LNCaP clone FGC (cell line): Measurements from ENCODE around the gene H3-3A.

Experiments used
- DNase-seq: peaks from one replicate; pipeline ENCODE4 v3.0.0-alpha.2; 2011; ENCODE audit warnings: low read depth
- H3K4me3 ChIP-seq: 2 replicates; pipeline ENCODE4 v1.5.1; 2011; ENCODE audit warnings: mild to moderate bottlenecking, low read depth, low read length, control low read depth
- TF ChIP-seq, protein P1 (sequence below): IDR thresholded peaks from 2 replicates; pipeline ENCODE4 v1.5.1; 2012; ENCODE audit warnings: mild to moderate bottlenecking; ENCODE audit not compliant: control insufficient read depth, insufficient read depth; ENCODE audit errors: extremely low read depth

The H3-3A gene

GRCh38 chr1:226072347-226072746 lies 9.8 kb downstream of the H3-3A start:
- TF ChIP-seq, protein P1, sequence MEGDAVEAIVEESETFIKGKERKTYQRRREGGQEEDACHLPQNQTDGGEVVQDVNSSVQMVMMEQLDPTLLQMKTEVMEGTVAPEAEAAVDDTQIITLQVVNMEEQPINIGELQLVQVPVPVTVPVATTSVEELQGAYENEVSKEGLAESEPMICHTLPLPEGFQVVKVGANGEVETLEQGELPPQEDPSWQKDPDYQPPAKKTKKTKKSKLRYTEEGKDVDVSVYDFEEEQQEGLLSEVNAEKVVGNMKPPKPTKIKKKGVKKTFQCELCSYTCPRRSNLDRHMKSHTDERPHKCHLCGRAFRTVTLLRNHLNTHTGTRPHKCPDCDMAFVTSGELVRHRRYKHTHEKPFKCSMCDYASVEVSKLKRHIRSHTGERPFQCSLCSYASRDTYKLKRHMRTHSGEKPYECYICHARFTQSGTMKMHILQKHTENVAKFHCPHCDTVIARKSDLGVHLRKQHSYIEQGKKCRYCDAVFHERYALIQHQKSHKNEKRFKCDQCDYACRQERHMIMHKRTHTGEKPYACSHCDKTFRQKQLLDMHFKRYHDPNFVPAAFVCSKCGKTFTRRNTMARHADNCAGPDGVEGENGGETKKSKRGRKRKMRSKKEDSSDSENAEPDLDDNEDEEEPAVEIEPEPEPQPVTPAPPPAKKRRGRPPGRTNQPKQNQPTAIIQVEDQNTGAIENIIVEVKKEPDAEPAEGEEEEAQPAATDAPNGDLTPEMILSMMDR = no peak
- no peak overlapping the region for H3K4me3 ChIP-seq
- DNase-seq = no peak

GRCh38 chr1:226073184-226073950 lies 10.9 kb downstream of the H3-3A start:
- H3K4me3 ChIP-seq = no peak overlapping the region
- DNase-seq = no peak
- TF ChIP-seq, protein P1 = no peak

DNA sequence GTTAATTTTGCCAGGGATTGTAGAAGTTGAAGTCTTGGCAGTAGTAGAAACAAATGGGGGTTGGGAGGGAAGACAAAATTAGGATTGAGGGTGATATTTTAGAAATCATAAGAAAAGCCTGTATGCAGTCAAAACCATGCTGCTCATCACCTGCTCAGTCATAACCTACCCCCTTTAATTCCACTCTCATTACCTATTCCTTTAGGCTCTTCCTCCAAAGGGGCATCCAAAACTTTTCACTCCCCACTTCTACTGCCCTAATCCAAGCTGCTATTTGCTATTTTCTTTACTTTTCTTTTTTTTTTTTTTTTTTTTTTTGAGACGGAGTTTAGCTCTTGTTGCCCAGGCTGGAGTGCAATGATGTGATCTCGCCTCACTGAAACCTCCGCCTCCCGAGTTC lies 11.5 kb downstream of the H3-3A start:
- TF ChIP-seq, protein P1 = no peak
- no peak for DNase-seq
- no peak overlapping the region for H3K4me3 ChIP-seq

DNA sequence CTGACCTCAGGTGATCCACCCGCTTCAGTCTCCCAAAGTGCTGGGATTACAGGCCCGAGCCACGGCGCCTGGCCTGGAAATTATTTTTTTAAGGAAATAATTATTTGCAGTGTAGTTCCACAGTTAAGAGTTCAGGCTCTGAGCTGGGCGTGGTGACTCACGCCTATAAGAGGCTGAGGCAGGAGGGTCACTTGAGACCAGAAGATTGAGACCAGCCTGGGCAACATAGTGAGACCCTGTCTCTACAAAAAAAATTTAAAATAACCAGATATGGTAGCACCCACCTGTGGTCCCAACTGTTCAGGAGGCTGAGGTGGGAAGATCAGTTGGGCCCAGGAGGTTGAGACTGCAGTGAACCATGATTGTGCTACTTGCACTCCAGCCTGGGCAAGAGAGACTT lies 13.9 kb downstream of the H3-3A start:
- no peak for DNase-seq
- no peak overlapping the region for H3K4me3 ChIP-seq

GRCh38 chr1:226078374-226078773 lies 15.9 kb downstream of the H3-3A start:
- TF ChIP-seq, protein P1 = no peak
- no peak for DNase-seq
- no peak overlapping the region for H3K4me3 ChIP-seq

More for the DNA sequence above, 13.9 kb downstream of the H3-3A start:
- TF ChIP-seq, protein P1 = no peak

DNA sequence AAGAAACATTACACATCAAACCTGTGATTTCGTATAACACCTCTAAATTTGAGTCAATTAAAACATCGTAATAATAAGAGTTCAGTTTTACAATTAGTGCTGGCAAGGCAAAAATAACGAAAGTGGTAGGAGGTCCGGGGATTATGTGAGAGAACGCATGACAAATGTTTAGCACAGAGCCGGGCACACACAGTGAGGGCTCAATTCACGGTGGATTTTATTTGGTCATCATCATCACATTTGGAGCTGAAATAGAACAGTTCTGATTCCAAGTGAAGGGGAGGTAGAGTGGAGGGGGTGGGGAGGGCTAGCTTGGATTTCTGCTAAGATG lies 20.0 kb downstream of the H3-3A start:
- TF ChIP-seq, protein P1 = no peak
- peak overlapping the region; percentile 69 for H3K4me3 ChIP-seq
- DNase-seq = no peak

DNA sequence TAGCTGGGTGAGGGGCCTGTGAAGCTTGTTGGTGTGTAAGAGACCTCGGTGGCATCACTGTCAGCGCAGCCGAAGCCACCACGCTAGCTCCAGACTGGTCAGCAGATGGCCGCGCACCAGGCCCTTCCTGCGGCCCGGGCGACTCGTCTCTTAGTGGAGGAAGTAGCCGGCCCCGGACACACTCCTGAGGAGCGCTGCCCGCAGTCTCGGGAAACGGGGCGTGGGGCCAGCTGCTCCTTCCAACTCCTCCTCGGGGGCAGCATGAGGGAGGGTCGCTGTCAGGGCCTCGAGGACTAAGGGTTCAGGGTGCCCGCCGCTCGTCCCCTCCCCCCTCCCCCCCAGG lies 20.4 kb downstream of the H3-3A start:
- DNase-seq = no peak
- TF ChIP-seq, protein P1 = no peak

More for the DNA sequence above, 20.4 kb downstream of the H3-3A start:
- H3K4me3 ChIP-seq = peak overlapping the region; percentile 69
